ENCODE data around the gene AFP.

Gene AFP

GRCh38 chr4:73451981-73452747 is 16.1 kb downstream of the AFP start:
- H3K9me3 ChIP-seq (ENCODE audit: insufficient read depth, low read depth, low read length) = no peaks in the 10 kb centered on the region
- H3K4me3 ChIP-seq (ENCODE audit: low read length, poor library complexity, severe bottlenecking) = no peak overlapping the region
- no peak overlapping the region for H2AFZ ChIP-seq (ENCODE audit: low read length)
- H4K20me1 ChIP-seq (ENCODE audit: insufficient read depth, low read length, poor library complexity, severe bottlenecking) = no peaks in the 10 kb centered on the region
- no peaks in the 10 kb centered on the region for H3F3A ChIP-seq (ENCODE audit: low read depth)
- no peaks in the 10 kb centered on the region for H3K9me2 ChIP-seq (replicated peaks; ENCODE audit: low read depth, low read length)
- H3K27me3 ChIP-seq (ENCODE audit: insufficient read depth, low read length, poor library complexity, severe bottlenecking) = no peaks in the 10 kb centered on the region
- TF ChIP-seq EZH2phosphoT487 (IDR thresholded peaks at IDR 0.05; ENCODE audit: borderline replicate concordance) = no peak
- TF ChIP-seq CTCF (conservative IDR thresholded peaks at IDR 0.05; ENCODE audit: low read length) = no peak
- H3K36me3 ChIP-seq (ENCODE audit: insufficient read depth, low read length) = no peaks in the 10 kb centered on the region
- no peaks in the 10 kb centered on the region for H3K4me1 ChIP-seq (ENCODE audit: insufficient read depth, low read length, poor library complexity, severe bottlenecking)
- no peaks in the 10 kb centered on the region for H3K79me2 ChIP-seq (ENCODE audit: insufficient read depth, low read length)
- H3K9ac ChIP-seq (ENCODE audit: low read depth, low read length, poor library complexity, severe bottlenecking) = no peak overlapping the region
- H3K4me2 ChIP-seq (ENCODE audit: low read depth, low read length, poor library complexity, severe bottlenecking) = no peak overlapping the region

- Histone ChIP-seq H3K4me1 (ENCODE audit: insufficient read depth, low read length, poor library complexity, severe bottlenecking) (no peaks in the 10 kb centered on the region), H2AFZ (ENCODE audit: low read length) (no peak overlapping the region; the same call in none of the 2 replicates), H3K79me2 (ENCODE audit: insufficient read depth, low read length) (no peaks in the 10 kb centered on the region), H3K27me3 (ENCODE audit: insufficient read depth, low read length, poor library complexity, severe bottlenecking) (no peaks in the 10 kb centered on the region), H3K9me3 (ENCODE audit: insufficient read depth, low read depth, low read length) (no peaks in the 10 kb centered on the region), H3K4me2 (ENCODE audit: low read depth, low read length, poor library complexity, severe bottlenecking) (no peak overlapping the region), H4K20me1 (ENCODE audit: insufficient read depth, low read length, poor library complexity, severe bottlenecking) (no peaks in the 10 kb centered on the region), H3K9ac (ENCODE audit: low read depth, low read length, poor library complexity, severe bottlenecking) (no peak overlapping the region), H3K4me3 (ENCODE audit: low read length, poor library complexity, severe bottlenecking) (no peak overlapping the region), H3F3A (ENCODE audit: low read depth) (no peaks in the 10 kb centered on the region), H3K36me3 (ENCODE audit: insufficient read depth, low read length) (no peaks in the 10 kb centered on the region), H3K9me2 (replicated peaks; ENCODE audit: low read depth, low read length) (no peaks in the 10 kb centered on the region)
- TF ChIP-seq CTCF (conservative IDR thresholded peaks at IDR 0.05; ENCODE audit: low read length) (no peak), EZH2phosphoT487 (IDR thresholded peaks at IDR 0.05; ENCODE audit: borderline replicate concordance) (no peak)
These were observed 17.1 kb downstream of the AFP start for GRCh38 chr4:73452953-73453700.

- no peaks in the 10 kb centered on the region for H3K4me1 ChIP-seq (ENCODE audit: insufficient read depth, low read length, poor library complexity, severe bottlenecking)
- H3K4me2 ChIP-seq (ENCODE audit: low read depth, low read length, poor library complexity, severe bottlenecking) = no peak overlapping the region
- no peaks in the 10 kb centered on the region for H4K20me1 ChIP-seq (ENCODE audit: insufficient read depth, low read length, poor library complexity, severe bottlenecking)
- H3K4me3 ChIP-seq (ENCODE audit: low read length, poor library complexity, severe bottlenecking) = no peak overlapping the region
- no peaks in the 10 kb centered on the region for H3K9me3 ChIP-seq (ENCODE audit: insufficient read depth, low read depth, low read length)
- H3K9ac ChIP-seq (ENCODE audit: low read depth, low read length, poor library complexity, severe bottlenecking) = no peak overlapping the region
- H3K9me2 ChIP-seq (replicated peaks; ENCODE audit: low read depth, low read length) = no peaks in the 10 kb centered on the region
- no peaks in the 10 kb centered on the region for H3K36me3 ChIP-seq (ENCODE audit: insufficient read depth, low read length)
- TF ChIP-seq CTCF (conservative IDR thresholded peaks at IDR 0.05; ENCODE audit: low read length) = no peak
- TF ChIP-seq EZH2phosphoT487 (IDR thresholded peaks at IDR 0.05; ENCODE audit: borderline replicate concordance) = no peak
- H3F3A ChIP-seq (ENCODE audit: low read depth) = no peaks in the 10 kb centered on the region
- no peaks in the 10 kb centered on the region for H3K27me3 ChIP-seq (ENCODE audit: insufficient read depth, low read length, poor library complexity, severe bottlenecking)
- H2AFZ ChIP-seq (ENCODE audit: low read length) = no peak overlapping the region; the same call in none of the 2 replicates
- no peaks in the 10 kb centered on the region for H3K79me2 ChIP-seq (ENCODE audit: insufficient read depth, low read length)
These were observed 17.6 kb downstream of the AFP start for GRCh38 chr4:73453701-73454005.
